Hippocampal formation (tissue), 2 donors: ENCODE data around the gene HSPBAP1.
"Not testable (repeated sequence)": the region's sequence is repeated elsewhere in the genome, so short reads cannot be mapped to it uniquely, and the experiment has no call there.

ENCODE experiments used
- DNase-seq, 2 donors: peaks; one replicate each; lab custom pipeline; 2025; lab: John Stamatoyannopoulos, UW

HSPBAP1 gene

DNA sequence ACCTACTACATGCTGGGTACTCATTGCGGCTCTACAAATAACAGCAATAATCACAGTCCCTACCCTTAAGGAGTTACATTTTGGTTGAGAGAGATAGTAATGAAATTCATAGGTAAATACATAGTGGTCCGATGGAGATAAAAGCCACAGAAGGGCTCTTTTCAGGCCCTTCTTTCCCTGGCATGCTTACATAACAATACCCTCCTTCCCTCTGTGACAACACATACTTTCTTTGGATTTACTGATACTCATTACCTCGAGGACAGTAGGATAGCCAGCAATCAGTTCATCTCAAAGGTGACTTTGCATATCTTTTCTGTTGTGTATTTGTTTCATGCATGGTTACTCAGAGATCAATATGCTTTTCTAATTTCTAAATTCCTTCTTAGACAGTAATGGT, 54.5 kb downstream of the HSPBAP1 start:
- no peak for DNase-seq

GRCh38 chr3:122732682-122733525, 60.7 kb downstream of the HSPBAP1 start:
- DNase-seq = not testable (repeated sequence)

DNA sequence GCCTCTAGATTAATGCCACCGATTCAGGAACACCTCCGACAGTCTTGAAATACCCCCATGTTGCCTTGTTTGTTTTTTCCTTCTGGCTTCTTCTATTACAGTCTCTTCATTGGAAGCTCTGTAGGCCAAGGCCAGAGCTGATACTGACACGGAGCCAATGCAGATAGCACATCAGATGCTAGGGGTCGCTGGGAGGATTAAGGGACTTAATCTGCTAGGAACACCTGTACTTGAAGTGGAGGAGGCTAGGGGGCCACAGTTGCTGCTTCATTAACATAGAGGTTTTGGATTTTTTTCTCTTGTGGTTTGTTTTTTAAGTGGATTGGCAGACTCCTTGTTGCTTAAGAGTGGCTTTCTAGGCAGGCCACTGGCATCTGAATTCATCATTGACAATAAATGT, 63.4 kb downstream of the HSPBAP1 start:
- DNase-seq = no peak

DNA sequence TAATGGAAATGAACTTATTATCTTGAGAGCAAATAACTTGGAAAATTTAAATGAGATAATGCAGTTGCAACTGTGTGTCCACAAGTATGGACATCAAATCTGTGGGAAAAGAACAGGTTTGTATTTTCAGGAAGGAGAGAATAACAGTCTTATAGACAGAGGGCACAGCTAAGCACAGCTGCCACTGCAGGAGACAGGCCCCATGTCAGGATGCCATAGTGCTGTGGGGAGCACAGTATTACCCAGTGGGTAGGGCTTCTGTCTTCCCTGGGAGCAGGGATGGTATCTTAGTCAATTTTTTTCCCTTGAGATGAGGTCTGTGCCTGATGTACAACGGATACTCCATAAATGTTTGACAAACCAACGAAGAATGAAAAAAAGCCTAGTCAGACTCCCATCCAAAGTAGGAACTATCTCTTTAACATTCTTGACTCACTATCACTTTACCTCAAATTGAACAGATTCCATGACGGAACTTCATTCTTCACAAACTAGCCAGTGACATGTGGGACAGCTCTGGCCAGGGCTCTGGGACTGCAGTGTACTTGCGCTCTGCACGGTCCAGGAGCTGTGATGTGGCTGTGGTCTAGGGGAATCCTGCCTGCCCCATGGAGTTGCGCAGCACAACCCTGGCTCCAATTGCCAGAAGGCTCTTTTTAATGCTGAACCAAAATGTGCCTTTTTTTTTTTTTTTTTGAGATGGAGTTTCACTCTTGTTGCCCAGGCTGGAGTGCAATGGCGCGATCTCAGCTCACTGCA, 64.7 kb downstream of the HSPBAP1 start:
- no peak for DNase-seq

- DNase-seq = no peak
Observed at GRCh38 chr3:122728186-122728585, 65.4 kb downstream of the HSPBAP1 start.

DNA sequence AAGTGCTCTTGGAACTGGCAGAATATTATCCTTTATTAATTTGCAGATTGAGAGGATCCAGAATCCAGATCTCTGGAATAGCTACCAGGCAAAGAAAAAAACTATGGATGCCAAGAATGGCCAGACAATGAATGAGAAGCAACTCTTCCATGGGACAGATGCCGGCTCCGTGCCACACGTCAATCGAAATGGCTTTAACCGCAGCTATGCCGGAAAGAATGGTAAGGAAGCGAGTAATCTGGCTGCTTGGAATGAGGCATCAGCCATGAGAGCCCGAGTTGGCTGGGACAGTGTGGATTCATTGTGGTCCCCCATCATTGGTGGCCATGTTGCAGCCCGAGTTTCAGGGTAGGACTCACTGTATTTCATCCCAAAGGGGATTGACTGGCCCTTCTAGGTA, 65.9 kb downstream of the HSPBAP1 start:
- no peak for DNase-seq

GRCh38 chr3:122727294-122727693, 66.3 kb downstream of the HSPBAP1 start:
- no peak for DNase-seq

DNA sequence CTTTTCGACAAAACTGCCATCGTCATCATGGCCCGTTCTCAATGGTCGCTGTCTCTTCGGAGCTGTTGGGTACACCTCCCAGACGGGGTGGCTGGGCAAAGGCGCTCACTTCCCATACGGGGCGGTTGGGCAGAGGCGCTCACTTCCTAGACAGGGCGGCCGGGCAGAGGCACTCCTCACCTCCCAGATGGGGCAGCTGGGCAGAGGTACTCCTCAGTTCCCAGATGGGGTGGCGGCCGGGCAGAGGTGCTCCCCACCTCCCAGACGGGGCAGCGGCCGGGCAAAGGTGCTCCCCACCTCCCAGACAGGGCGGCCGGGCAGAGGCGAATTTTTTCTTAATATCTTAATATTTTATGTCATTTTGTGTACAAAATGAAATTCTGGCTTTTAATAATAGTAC, 68.5 kb downstream of the HSPBAP1 start:
- no peak for DNase-seq

GRCh38 chr3:122719273-122719921, 74.2 kb downstream of the HSPBAP1 start:
- no peak for DNase-seq

GRCh38 chr3:122716667-122717066, 77.0 kb downstream of the HSPBAP1 start:
- no peak for DNase-seq

DNA sequence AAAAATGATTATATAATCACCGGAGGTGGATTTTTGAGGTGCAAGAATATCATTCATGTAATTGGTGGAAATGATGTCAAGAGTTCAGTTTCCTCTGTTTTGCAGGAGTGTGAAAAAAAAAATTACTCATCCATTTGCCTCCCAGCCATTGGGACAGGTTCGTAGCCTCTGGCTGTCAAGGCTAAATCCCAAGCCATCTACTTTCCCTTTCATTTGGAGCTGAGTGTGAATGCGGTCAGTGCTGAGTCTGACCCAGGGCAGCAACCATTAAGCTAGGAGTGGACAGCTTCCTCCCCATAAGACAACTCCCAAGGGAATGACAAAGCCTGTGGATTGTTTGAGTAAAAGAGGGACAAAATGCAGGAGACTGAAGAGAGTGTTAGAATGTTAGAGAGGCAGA, 79.4 kb downstream of the HSPBAP1 start:
- DNase-seq = no peak

DNA sequence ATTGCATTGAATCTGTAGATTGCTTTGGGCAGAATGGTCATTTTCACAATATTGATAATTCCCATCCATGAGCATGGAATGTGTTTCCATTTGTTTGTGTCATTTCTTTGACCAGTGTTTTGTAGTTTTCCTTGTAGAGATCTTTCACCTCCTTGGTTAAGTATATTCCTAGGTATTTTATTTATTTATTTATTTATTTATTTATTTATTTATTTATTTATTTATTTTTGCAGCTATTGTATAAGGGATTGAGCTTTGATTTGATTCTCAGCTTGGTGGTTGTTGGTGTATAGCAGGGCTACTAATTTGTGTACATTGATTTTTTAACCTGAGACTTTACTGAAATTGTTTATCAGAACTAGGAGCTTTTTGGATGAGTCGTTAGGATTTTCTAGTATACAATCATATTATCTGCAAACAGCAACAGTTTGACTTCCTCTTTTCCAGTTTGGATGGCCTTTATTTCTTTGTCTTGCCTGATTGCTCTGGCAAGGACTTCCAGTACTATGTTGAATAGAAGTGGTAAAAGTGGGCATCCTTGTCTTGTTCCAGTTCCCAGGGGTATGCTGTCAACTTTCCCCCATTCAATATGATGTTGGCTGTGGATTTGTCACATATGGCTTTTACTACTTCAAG, 82.9 kb downstream of the HSPBAP1 start:
- DNase-seq = not testable (repeated sequence)

- no peak for DNase-seq
Observed at GRCh38 chr3:122705379-122705778, 88.3 kb downstream of the HSPBAP1 start.

DNA sequence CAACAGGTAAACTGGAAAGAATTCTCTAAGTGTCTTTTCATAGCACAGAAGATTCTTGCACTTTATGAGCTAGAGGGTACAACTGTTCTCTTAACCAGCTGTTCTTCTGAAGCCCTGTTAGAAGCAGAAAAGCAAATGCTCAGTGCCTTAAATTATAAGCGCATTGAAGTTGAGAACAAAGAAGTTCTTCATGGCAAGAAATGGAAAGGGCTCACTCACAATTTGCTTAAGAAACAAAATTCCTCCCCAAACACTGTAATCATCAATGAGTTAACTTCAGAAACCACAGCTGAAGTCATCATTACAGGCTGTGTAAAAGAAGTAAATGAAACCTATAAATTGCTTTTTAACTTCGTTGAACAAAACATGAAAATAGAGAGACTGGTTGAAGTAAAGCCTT, 93.4 kb downstream of the HSPBAP1 start:
- no peak for DNase-seq

DNA sequence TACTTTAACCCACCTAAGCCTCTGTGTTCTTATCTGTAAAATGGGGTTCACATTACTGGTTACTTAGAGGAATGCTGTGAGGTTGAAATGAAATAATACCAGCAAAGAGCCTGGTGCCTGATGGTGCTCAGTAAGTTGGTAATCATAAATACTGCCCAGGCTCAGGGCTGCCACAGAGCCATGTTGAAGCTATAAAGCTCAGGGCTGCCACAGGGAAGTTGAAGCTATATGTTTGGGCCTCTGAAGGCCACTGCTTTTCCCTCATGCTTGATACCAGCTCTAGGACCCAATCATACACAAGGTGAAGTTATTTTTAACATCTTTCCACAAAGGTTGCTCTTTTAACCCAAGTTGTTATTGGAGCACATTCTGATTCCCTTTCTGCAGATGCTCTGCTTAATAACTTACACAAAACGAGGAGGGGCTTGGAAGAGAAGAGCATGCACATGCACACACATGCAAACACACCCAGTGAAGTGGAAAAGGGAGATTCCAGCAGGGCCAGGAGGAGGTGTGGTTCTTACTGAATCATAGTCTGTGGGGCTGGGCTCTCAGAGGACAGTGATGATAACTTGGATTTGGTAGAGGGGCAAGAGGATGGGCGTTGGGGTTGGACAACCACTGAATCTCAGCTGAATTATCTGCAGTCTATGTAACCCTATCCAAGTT, 95.5 kb downstream of the HSPBAP1 start:
- no peak for DNase-seq

DNA sequence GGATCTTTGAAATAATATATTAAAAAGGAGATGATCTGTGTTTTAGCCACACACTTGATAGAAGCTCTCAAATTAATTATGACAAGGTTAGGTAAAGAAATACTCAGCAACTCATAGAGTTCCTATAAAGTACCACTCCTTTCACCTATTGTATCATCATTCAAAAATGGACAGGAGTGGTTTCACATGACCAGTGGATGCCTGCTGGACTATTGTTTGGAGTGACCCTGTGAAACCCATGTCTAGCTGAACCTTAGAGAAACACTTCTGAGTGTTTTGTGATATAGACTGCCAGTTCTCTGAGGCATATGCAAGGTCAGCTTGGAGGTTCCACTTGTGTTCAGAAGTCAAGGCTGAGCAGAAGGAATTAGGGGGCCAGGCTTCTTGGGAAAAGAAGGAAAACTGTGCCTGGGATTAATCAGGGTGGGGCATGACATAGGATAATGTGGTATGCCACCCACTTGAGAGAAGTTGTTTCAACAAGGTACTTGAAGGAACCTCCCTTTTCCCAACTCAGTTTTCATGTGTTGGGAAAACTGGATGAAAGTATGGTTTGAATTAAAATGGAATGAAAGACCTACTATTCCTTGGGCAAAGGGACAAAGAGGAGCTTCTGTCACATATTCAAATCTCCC, 97.6 kb downstream of the HSPBAP1 start:
- DNase-seq = no peak

DNA sequence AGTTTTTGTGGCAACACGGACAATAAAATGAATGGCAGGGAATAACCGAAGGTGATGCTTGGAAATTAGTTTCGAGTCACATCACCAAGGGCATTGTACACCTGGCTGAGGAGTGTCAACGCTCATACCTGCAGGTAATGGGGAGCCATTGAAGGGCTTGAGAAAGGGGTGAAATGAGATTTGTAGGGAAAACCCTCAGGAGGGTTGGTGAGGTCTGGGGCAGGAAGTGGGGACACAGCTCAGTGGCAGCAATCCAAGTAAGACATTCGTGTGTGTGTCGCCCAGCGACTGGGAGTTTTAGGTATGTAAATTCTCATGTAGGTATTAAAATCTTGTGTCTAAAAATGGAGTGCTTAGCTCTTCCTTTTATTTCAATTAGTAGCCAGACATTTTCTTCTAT, 98.7 kb downstream of the HSPBAP1 start:
- DNase-seq = no peak

- DNase-seq = no peak
Observed at GRCh38 chr3:122692674-122693073, 101.0 kb downstream of the HSPBAP1 start.

DNA sequence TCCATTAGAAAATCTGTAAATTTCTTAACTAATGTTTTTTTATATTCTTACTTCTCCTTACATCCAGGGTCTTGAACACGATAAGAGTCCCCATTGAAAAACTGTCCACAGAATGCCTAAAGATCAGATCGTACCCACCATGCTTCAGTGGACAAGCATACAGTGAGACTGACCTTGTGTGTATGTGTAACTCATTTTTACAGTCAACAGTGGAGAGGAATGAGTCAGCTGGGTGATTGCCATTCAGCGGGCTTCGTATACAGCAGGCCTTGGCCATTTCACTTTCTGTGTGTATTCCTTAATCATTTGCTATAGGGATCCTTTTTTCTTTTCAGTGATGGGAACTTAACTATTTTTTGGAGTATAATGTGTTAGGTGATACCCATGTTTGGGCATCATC, 102.4 kb downstream of the HSPBAP1 start:
- DNase-seq = no peak

- DNase-seq = no peak
Observed at GRCh38 chr3:122690096-122690495, 103.5 kb downstream of the HSPBAP1 start.
